WTC11 (cell line): Measurements from ENCODE around the gene NCLN. TPM values are rescaled to one million over a fixed set of nuclear protein-coding genes. Genes with fewer than 3 reads are reported as not detected.

Source experiments
- ATAC-seq: fragments of 200-7000 bp; cut with Tn5 transposase; 2 replicates; pipeline ENCODE4 v1.10.0; 2021; ENCODE audit warnings: mild to moderate bottlenecking, moderate library complexity
- CTCF ChIA-PET: fragments of 300-600 bp; sonication (Branson Sonifier 250); formaldehyde crosslinking; loops from one replicate; lab custom pipeline; 2021; ENCODE audit warnings: antibody characterized with exemption; lab: Charles Lee
- POLR2A ChIA-PET: fragments of 350-600 bp; sonication (Branson Sonifier 250); formaldehyde crosslinking; loops from one replicate; lab custom pipeline; 2021; ENCODE audit warnings: antibody characterized with exemption; lab: Charles Lee
- DNase-seq: peaks from one replicate; pipeline ENCODE4 v3.0.0; 2021; ENCODE audit warnings: low spot score
- H3K27ac Mint-ChIP-seq: 2 replicates; pipeline ENCODE4 v1.8.0; 2021; ENCODE audit warnings: mixed read lengths
- H3K27me3 Mint-ChIP-seq: 2 replicates; pipeline ENCODE4 v1.8.0; 2021; ENCODE audit warnings: low read depth, mild to moderate bottlenecking, moderate library complexity, mixed read lengths
- H3K36me3 Mint-ChIP-seq: 2 replicates; pipeline ENCODE4 v1.8.0; 2021; ENCODE audit warnings: mixed read lengths
- H3K4me1 Mint-ChIP-seq: 2 replicates; pipeline ENCODE4 v1.8.0; 2022; ENCODE audit warnings: mixed read lengths
- H3K4me3 Mint-ChIP-seq: 2 replicates; pipeline ENCODE4 v1.8.0; 2021; ENCODE audit warnings: mild to moderate bottlenecking, moderate library complexity, mixed read lengths
- H3K9me3 Mint-ChIP-seq: 2 replicates; pipeline ENCODE4 v1.8.0; 2021; ENCODE audit warnings: mixed read lengths
- ARID4B ChIP-seq: sonication (generic); formaldehyde crosslinking; IDR thresholded peaks from 2 replicates; pipeline ENCODE4 v1.8.0; 2023; ENCODE audit warnings: missing genetic modification reagents, mild to moderate bottlenecking, borderline replicate concordance
- CBFB ChIP-seq: sonication (generic); formaldehyde crosslinking; IDR thresholded peaks from 2 replicates; pipeline ENCODE4 v1.8.1; 2022; ENCODE audit warnings: mild to moderate bottlenecking, low read depth, missing genetic modification reagents
- CTCF ChIP-seq: fragments of 200-600 bp; IDR thresholded peaks from 2 replicates; pipeline ENCODE4 v1.8.0; 2022; ENCODE audit warnings: antibody characterized with exemption
- E2F1 ChIP-seq: sonication (generic); formaldehyde crosslinking; IDR thresholded peaks from 2 replicates; pipeline ENCODE4 v1.8.0; 2022; ENCODE audit warnings: mild to moderate bottlenecking, missing genetic modification reagents
- FOXP1 ChIP-seq: sonication (generic); formaldehyde crosslinking; IDR thresholded peaks from 2 replicates; pipeline ENCODE4 v1.8.0; 2022; ENCODE audit warnings: missing genetic modification reagents, mild to moderate bottlenecking, moderate library complexity, borderline replicate concordance
- FOXP4 ChIP-seq: sonication (generic); formaldehyde crosslinking; IDR thresholded peaks from 2 replicates; pipeline ENCODE4 v1.8.0; 2022; ENCODE audit warnings: mild to moderate bottlenecking, missing genetic modification reagents
- GRHL2 ChIP-seq: fragments of 250-450 bp; sonication (Bioruptor Pico); IDR thresholded peaks from 2 replicates; pipeline ENCODE4 v1.8.0; 2022; ENCODE audit warnings: mild to moderate bottlenecking, moderate library complexity; ENCODE audit not compliant: insufficient replicate concordance, severe bottlenecking
- JAZF1 ChIP-seq: fragments of 250-450 bp; sonication (Bioruptor Pico); IDR thresholded peaks from 2 replicates; pipeline ENCODE4 v1.9.0; 2021; ENCODE audit warnings: moderate library complexity, mild to moderate bottlenecking, inconsistent platforms
- NR2C2 ChIP-seq: sonication (generic); formaldehyde crosslinking; IDR thresholded peaks from 2 replicates; pipeline ENCODE4 v1.8.0; 2022; ENCODE audit warnings: mild to moderate bottlenecking, missing genetic modification reagents
- PRDM15 ChIP-seq: sonication (generic); formaldehyde crosslinking; IDR thresholded peaks from 2 replicates; pipeline ENCODE4 v1.8.0; 2022; ENCODE audit warnings: missing genetic modification reagents
- TEAD4 ChIP-seq: sonication (generic); formaldehyde crosslinking; IDR thresholded peaks from 2 replicates; pipeline ENCODE4 v1.8.0; 2022; ENCODE audit warnings: mild to moderate bottlenecking, missing genetic modification reagents
- ZBTB21 ChIP-seq: sonication (generic); formaldehyde crosslinking; IDR thresholded peaks from 2 replicates; pipeline ENCODE4 v1.8.1; 2023; ENCODE audit warnings: mild to moderate bottlenecking, missing genetic modification reagents, borderline replicate concordance
- ZNF263 ChIP-seq: sonication (generic); formaldehyde crosslinking; IDR thresholded peaks from 2 replicates; pipeline ENCODE4 v1.8.1; 2022; ENCODE audit warnings: low read depth, mild to moderate bottlenecking, moderate library complexity, missing genetic modification reagents
- ZNF425 ChIP-seq: fragments of 250-450 bp; sonication (Bioruptor Pico); conservative IDR thresholded peaks from 2 replicates; pipeline ENCODE4 v1.9.0; 2021; ENCODE audit warnings: mild to moderate bottlenecking
- ZNF671 ChIP-seq: fragments of 250-450 bp; sonication (Bioruptor Pico); IDR thresholded peaks from 2 replicates; pipeline ENCODE4 v1.8.0; 2021; ENCODE audit warnings: mild to moderate bottlenecking
- total RNA-seq: library from RNA; stranded (reverse); gene quantifications from 3 replicates; pipeline ENCODE4 v1.2.3, GENCODE V29; 2021

NCLN gene
- total RNA-seq, 1 experiment from 2014 or later: 113 TPM

GRCh38 chr19:3176715-3177501 lies 8.8 kb upstream of the NCLN start (continued):
- TF ChIP-seq ZNF263 (CRISPR knock-in tag) (no peak), ZBTB21 (CRISPR knock-in tag) (no peak), ARID4B (CRISPR knock-in tag) (no peak), TEAD4 (CRISPR knock-in tag) (no peak), GRHL2 (CRISPR knock-in tag) (no peak)

GRCh38 chr19:3178377-3178972 lies 7.3 kb upstream of the NCLN start, which contains the start of gene S1PR4:
TSS of gene S1PR4 (plus strand) at chr19:3178769. CDS start at chr19:3178793, 24 bp downstream.
- H3K4me3 Mint-ChIP-seq: no peak within 1 kb of the TSS
- TF ChIP-seq CTCF (no peak), ZNF671 (CRISPR knock-in tag) (no peak), ZNF425 (no peak), GRHL2 (CRISPR knock-in tag) (no peak), PRDM15 (CRISPR knock-in tag) (no peak), NR2C2 (CRISPR knock-in tag) (no peak), CBFB (no peak), FOXP1 (CRISPR knock-in tag) (no peak), FOXP4 (CRISPR knock-in tag) (no peak), JAZF1 (no peak), E2F1 (no peak)
- TF ChIP-seq, all 79 proteins: peak for 0
- CTCF ChIA-PET: no interaction called here
- Mint-ChIP-seq H3K9me3 (no peaks in the 10 kb centered on the region), H3K27ac (no peak within 1 kb of the TSS), H3K4me1 (no peaks in the 10 kb centered on the region), H3K27me3 (no peaks in the 10 kb centered on the region), H3K36me3 (no peaks in the 10 kb centered on the region)
- DNase-seq (no peak), ATAC-seq (no peak; the same call in 1 of the 2 replicates)
- POLR2A ChIA-PET: no interaction called here
